KOPT-K1 (cell line): ENCODE measurements around the gene COPS3.
"Not testable (repeated sequence)": the region's sequence is repeated elsewhere in the genome, so short reads cannot be mapped to it uniquely, and the experiment has no call there.

Experiments
- H3K27ac ChIP-seq: fragments of 200-600 bp; sonication (generic); 2 replicates; pipeline ENCODE4 v1.5.1; 2016; ENCODE audit warnings: antibody characterized with exemption, mild to moderate bottlenecking, low read depth, low read length; ENCODE audit not compliant: poor library complexity, severe bottlenecking
- H3K36me3 ChIP-seq: fragments of 200-600 bp; sonication (generic); 2 replicates; pipeline ENCODE4 v1.5.1; 2017; ENCODE audit warnings: antibody characterized with exemption, mild to moderate bottlenecking, low read length, moderate library complexity; ENCODE audit not compliant: insufficient read depth
- H3K9me3 ChIP-seq: fragments of 200-600 bp; sonication (generic); 2 replicates; pipeline ENCODE4 v1.5.1; 2017; ENCODE audit warnings: antibody characterized with exemption, low read length, mild to moderate bottlenecking; ENCODE audit not compliant: insufficient read depth, poor library complexity, severe bottlenecking

Gene COPS3

GRCh38 chr17:17275971-17276370, 5.1 kb downstream of the COPS3 start:
- Histone ChIP-seq H3K36me3 (peaks cover 85% of the 10 kb centered on the region), H3K27ac (no peak overlapping the region), H3K9me3 (no peaks in the 10 kb centered on the region)

DNA sequence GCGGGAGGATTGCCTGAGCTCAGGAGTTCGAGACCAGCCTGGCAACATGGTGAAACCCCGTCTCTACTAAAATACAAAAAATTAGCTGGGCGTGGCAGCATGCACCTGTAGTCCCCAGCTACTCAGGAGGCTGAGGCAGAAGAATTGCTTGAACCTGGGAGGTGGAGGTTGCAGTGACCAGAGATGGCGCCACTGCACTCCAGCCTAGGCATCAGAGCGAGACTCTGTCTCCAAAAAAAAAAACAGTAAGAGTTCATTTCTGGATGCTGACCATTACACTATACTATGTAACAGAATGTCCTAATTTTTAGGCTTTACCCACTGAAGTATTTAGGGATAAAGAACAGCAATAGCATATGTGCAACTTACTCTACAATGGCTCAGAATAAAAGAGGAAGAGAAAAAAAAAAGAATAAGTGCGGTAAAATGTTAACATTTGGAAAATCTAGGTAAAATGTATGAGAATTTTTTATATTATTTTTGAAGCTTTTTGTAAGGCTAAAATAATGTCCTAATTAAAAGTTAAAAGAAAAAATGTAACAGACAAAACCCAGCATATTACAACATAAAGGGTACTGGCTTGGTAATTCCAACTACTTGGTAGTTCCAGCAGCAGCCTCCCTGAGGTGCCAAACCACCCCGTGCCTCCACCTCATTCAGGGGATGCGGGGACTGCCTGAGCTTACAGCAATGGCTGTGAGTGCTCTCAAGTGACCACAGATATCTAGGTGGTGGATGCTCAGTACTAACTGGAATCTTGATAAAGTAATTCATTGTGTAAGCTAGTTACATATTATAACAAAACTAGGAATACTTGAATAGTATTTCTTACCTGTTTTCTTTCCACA, 10.9 kb downstream of the COPS3 start:
- H3K36me3 ChIP-seq, result peaks cover 98% of the 10 kb centered on the region
- no peak overlapping the region for H3K27ac ChIP-seq

GRCh38 chr17:17264430-17264829, 16.6 kb downstream of the COPS3 start:
- H3K27ac ChIP-seq, result no peak overlapping the region
- H3K9me3 ChIP-seq, result no peaks in the 10 kb centered on the region
- H3K36me3 ChIP-seq, result peaks cover 99% of the 10 kb centered on the region

More for the DNA sequence above, 10.9 kb downstream of the COPS3 start:
- H3K9me3 ChIP-seq, result no peaks in the 10 kb centered on the region

DNA sequence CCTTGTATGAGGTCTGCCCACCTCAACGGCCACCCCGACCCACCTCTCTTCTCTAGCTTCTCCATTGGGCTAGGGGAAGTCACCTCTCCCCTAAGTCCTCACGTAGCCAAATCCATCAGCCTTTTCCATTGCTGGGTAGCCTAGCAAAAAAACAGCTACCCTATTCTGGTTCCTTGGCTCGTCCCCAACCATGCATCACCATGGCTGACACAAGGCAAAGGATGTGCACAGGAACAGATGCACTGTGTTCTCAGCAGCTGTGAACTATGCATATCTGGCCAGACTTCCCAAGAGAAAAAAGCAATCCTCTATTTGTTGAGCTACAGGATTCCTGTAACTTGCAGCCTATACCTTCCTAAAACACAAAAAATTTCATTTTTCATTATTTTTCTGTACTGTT, 22.0 kb downstream of the COPS3 start:
- no peak overlapping the region for H3K27ac ChIP-seq
- peaks cover 97% of the 10 kb centered on the region for H3K36me3 ChIP-seq
- H3K9me3 ChIP-seq, result no peaks in the 10 kb centered on the region

DNA sequence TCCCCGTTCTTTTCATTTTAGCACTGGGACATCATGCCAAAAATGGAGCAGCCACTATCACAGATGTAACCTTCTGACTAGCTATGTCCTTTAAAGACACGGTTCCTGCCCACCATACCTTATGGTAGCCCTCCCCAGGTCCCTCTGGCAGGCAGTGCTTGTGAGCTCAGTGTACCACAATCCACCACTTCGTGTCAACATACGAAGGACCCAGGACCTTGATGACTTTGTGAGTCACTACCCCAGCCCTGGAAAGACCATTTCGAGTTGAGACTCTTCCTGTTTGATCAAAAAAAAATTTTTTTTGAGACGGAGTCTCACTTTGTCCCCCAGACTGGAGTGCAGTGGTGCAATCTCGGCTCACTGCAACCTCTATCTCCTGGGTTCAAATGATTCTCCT, 23.0 kb downstream of the COPS3 start:
- Histone ChIP-seq H3K27ac (no peak overlapping the region), H3K9me3 (no peaks in the 10 kb centered on the region), H3K36me3 (peaks cover 98% of the 10 kb centered on the region)

GRCh38 chr17:17256316-17256715, 24.7 kb downstream of the COPS3 start:
- Histone ChIP-seq H3K27ac (no peak overlapping the region), H3K9me3 (no peaks in the 10 kb centered on the region), H3K36me3 (peaks cover 98% of the 10 kb centered on the region)

- peaks cover 98% of the 10 kb centered on the region for H3K36me3 ChIP-seq
- H3K9me3 ChIP-seq, H3K27ac ChIP-seq: not testable (repeated sequence)
Measured at GRCh38 chr17:17255689-17256088, 25.4 kb downstream of the COPS3 start.

DNA sequence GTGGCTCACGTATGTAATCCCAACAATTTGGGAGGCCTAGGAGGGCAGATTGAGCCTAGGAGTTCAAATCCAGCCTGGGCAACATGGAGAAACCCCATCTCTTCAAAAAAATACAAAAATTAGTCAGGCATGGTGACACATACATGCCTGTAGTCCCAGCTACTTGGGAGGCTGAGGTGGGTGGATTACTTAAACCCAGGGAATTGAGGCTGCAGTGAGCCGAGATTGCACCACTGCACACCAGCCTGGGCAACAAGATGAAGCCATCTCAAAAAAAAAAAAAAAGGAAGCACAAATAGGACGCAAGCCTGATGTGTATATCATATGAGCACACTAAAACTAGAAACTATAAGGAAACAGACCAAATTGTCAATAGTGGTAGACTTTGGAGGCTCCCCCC, 27.0 kb downstream of the COPS3 start:
- no peak overlapping the region for H3K27ac ChIP-seq
- H3K9me3 ChIP-seq, result no peaks in the 10 kb centered on the region
- peaks cover 98% of the 10 kb centered on the region for H3K36me3 ChIP-seq

DNA sequence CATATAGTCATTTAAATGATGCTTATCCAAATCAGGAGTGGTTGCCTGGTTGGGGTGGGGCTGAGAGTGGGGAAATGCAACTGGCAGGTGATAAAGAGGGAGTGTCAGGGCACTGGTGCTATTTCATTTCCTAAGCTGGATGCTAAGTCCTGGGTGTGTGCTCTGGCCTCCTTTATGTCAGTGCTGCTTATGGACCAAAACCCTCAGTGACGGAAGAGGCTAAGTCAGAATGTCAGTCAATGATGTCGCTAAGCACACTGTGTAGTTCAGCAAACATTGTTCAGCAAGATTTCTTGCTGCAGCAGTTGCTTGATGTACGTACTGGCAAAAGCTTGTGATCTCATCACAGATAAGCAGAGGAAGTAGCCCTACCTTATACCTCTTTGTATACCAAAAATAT, 27.6 kb downstream of the COPS3 start:
- Histone ChIP-seq H3K27ac (no peak overlapping the region), H3K9me3 (no peaks in the 10 kb centered on the region), H3K36me3 (peaks cover 98% of the 10 kb centered on the region)

DNA sequence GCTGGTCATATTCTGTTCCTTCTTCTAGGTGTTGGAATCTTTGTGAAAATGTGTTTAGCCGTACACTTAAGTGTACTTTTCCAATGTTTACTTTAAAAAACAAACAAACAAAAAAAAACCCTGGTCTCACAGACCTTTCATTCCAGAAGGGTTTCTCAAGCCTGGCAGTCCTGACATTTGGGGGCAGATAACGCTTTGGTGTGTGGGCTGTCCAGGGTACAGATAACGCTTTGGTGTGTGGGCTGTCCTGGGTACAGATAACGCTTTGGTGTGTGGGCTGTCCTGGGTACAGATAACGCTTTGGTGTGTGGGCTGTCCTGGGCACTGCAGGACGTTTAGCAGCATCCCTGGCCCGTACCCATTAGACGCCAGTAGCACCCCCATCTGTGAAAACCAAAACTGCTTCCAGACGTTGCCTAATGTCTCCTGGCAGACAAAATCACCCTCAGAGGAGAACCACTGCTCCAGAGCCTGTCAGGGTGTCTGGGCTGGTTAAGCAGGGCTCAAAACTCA, 28.8 kb downstream of the COPS3 start:
- Histone ChIP-seq H3K27ac (no peak overlapping the region), H3K36me3 (peaks cover 98% of the 10 kb centered on the region)

DNA sequence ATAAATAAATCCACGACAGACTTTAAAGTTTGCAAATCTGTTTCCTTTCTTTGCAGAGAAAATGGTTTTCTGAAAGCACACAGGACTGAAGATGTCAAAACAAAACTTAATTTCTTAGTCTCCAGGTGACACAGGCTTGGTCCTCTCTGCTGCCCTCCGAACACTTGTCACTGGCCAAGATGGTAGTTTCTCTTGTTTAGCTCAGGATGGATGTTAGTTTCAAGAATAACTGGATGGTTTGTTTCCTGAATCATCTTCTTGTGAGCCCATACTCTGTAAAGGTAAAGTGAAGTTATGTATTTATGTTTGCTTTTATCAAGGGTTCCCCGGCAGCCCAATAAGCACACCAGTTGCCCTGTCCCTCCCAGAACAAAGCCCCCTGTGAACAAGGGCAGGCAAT, 34.2 kb downstream of the COPS3 start:
- Histone ChIP-seq H3K9me3 (no peaks in the 10 kb centered on the region), H3K27ac (no peak overlapping the region), H3K36me3 (peaks cover 73% of the 10 kb centered on the region)

More for the DNA sequence above, 28.8 kb downstream of the COPS3 start:
- H3K9me3 ChIP-seq, result no peaks in the 10 kb centered on the region

- H3K9me3 ChIP-seq, result no peaks in the 10 kb centered on the region
- H3K36me3 ChIP-seq, result peaks cover 36% of the 10 kb centered on the region
- H3K27ac ChIP-seq, result no peak overlapping the region
Measured at GRCh38 chr17:17243163-17243562, 37.9 kb downstream of the COPS3 start.

- Histone ChIP-seq H3K9me3 (no peaks in the 10 kb centered on the region), H3K27ac (no peak overlapping the region), H3K36me3 (peaks cover 27% of the 10 kb centered on the region)
Measured at GRCh38 chr17:17242246-17242645, 38.8 kb downstream of the COPS3 start.

DNA sequence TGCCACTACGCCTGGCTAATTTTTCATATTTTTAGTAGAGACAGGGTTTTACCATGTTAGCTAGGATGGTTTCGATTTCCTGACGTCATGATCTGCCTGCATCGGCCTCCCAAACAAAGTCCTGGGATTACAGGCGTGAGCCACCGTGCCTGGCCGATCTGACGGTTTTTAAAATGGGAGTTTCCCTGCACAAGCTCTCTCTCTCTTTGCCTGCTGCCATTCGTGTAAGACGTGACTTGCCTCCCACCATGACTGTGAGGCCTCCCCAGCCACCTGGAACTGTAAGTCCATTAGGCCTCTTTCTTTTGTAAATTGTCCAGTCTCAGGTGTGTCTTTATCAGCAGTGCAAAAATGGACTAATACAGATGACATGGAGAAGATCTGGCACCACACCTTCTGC, 39.4 kb downstream of the COPS3 start:
- Histone ChIP-seq H3K36me3 (peaks cover 21% of the 10 kb centered on the region), H3K9me3 (no peaks in the 10 kb centered on the region), H3K27ac (no peak overlapping the region)

GRCh38 chr17:17239832-17240231, 41.2 kb downstream of the COPS3 start:
- Histone ChIP-seq H3K9me3 (no peaks in the 10 kb centered on the region), H3K27ac (no peak overlapping the region), H3K36me3 (peaks cover 6% of the 10 kb centered on the region; the same call in 1 of the 2 replicates)
